ENCODE results near the gene SLC25A22.

GRCh38 chr11:829176-829846 is 31.2 kb upstream of the SLC25A22 start:
- TF ChIP-seq CTCF (IDR thresholded peaks at IDR 0.05) (no peak), POLR2A (IDR thresholded peaks at IDR 0.05) (no peak)
